ENCODE measurements around the gene DZANK1.

DNA sequence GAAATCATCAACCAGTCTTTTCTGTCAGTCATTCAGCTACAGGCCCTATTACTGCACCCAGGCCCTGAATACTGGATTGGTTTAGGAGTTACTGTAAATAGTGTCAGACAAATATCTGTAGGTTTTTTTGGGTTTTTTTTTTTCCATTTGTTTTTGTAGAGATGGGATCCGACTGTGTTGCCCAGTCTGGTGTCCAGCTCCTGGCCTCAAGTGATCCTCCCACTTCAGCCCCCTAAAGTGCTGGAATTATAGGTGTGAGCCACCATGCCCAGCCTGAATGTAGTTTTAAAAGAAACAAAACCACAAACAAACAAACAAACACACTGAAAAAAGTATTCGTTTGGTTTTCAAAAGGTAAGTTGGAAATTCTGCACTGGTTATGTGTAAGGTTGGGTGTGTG, 39.6 kb downstream of the DZANK1 start:
- TF ChIP-seq CTCF (tag by site-specific recombination; IDR thresholded peaks at IDR 0.05) (no peak), ZNF2 (tag by site-specific recombination; IDR thresholded peaks at IDR 0.05) (no peak), ELK4 (IDR thresholded peaks at IDR 0.05; ENCODE audit: borderline replicate concordance, low read depth, low read length) (no peak), ZBTB11 (tag by site-specific recombination; conservative IDR thresholded peaks at IDR 0.05; ENCODE audit: low read depth) (no peak), PBX3 (CRISPR knock-in tag; IDR thresholded peaks at IDR 0.05) (no peak), ZNF521 (tag by site-specific recombination; IDR thresholded peaks at IDR 0.05) (no peak), MYNN (tag by site-specific recombination; IDR thresholded peaks at IDR 0.05; ENCODE audit: borderline replicate concordance) (no peak)

Data from HEK293 (cell line).